Ishikawa (cell line): ENCODE data around the gene KIT.

Experiments used
- CREB1 ChIP-seq: IDR thresholded peaks from 2 replicates; pipeline ENCODE4 v1.6.1; 2012; ENCODE audit warnings: low read depth
- REST ChIP-seq: IDR thresholded peaks from 2 replicates; pipeline ENCODE4 v1.6.1; 2012; ENCODE audit warnings: low read depth, mild to moderate bottlenecking
- TAF1 ChIP-seq: IDR thresholded peaks from 2 replicates; pipeline ENCODE4 v1.6.1; 2012; ENCODE audit warnings: low read depth, mild to moderate bottlenecking
- USF1 ChIP-seq: IDR thresholded peaks from 2 replicates; pipeline ENCODE4 v1.6.1; 2012
- ZBTB7A ChIP-seq: IDR thresholded peaks from 2 replicates; pipeline ENCODE4 v1.6.1; 2012; ENCODE audit warnings: low read depth

GRCh38 chr4:54779036-54779435 lies 121.3 kb downstream of the KIT start:
- TF ChIP-seq TAF1: no peak
- TF ChIP-seq REST: no peak
- TF ChIP-seq ZBTB7A: no peak
- no peak for TF ChIP-seq CREB1
- no peak for TF ChIP-seq USF1
